NB4 (cell line): ENCODE results near the gene GARIN1A.
"Not testable (repeated sequence)": the region's sequence is repeated elsewhere in the genome, so short reads cannot be mapped to it uniquely, and the experiment has no call there.

Experiments
- DNase-seq: peaks from one replicate; pipeline ENCODE4 v3.0.0; 2010; ENCODE audit warnings: low read depth
- H3K4me3 ChIP-seq: one replicate; pipeline ENCODE4 v1.5.1; 2011; ENCODE audit warnings: mild to moderate bottlenecking, low read depth, low read length, moderate library complexity
- MYC ChIP-seq: IDR thresholded peaks from 2 replicates; pipeline ENCODE4 v1.6.1; 2011; ENCODE audit warnings: low read depth, low read length
- POLR2A ChIP-seq: IDR thresholded peaks from 2 replicates; pipeline ENCODE4 v1.6.1; 2011; ENCODE audit warnings: mild to moderate bottlenecking; ENCODE audit not compliant: insufficient read length; ENCODE audit errors: extremely low read depth
- TF ChIP-seq, protein P1 (sequence below): IDR thresholded peaks from one replicate; pipeline ENCODE4 v1.5.1; 2012; ENCODE audit warnings: low read depth, low read length
- TF ChIP-seq, protein P2 (sequence below): IDR thresholded peaks from 2 replicates; pipeline ENCODE4 v1.6.1; 2011; ENCODE audit warnings: low read depth, low read length

The GARIN1A gene

DNA sequence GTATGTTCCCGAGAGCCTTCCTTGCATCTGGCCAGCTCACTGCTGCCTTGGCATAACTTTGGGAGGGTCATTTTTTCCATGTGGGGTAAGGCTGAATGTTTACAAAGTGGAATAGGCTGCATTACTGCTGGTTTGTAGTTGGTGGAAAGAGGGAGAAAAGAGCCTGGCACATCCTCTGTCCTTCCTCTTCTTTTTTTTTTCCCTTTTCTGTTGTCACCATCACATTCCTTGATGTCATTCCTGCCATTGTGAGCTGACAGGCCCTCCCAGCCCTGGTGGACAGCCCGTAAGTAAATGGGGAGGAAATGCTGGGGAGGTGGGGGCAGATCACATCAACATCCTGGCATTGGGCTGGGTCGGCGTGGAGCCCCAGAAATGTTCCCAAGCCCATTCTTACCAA is at the start of gene GARIN1A:
Gene GARIN1A (plus strand): TSS at position 301 of the 400 bp plus-strand sequence. CDS start 106 bp downstream, outside the sequence.
- no peak within 1 kb of the TSS for H3K4me3 ChIP-seq
- TF ChIP-seq MYC (no peak), POLR2A (no peak)
- TF ChIP-seq, protein P1, sequence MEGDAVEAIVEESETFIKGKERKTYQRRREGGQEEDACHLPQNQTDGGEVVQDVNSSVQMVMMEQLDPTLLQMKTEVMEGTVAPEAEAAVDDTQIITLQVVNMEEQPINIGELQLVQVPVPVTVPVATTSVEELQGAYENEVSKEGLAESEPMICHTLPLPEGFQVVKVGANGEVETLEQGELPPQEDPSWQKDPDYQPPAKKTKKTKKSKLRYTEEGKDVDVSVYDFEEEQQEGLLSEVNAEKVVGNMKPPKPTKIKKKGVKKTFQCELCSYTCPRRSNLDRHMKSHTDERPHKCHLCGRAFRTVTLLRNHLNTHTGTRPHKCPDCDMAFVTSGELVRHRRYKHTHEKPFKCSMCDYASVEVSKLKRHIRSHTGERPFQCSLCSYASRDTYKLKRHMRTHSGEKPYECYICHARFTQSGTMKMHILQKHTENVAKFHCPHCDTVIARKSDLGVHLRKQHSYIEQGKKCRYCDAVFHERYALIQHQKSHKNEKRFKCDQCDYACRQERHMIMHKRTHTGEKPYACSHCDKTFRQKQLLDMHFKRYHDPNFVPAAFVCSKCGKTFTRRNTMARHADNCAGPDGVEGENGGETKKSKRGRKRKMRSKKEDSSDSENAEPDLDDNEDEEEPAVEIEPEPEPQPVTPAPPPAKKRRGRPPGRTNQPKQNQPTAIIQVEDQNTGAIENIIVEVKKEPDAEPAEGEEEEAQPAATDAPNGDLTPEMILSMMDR: no peak
- TF ChIP-seq, protein P2, sequence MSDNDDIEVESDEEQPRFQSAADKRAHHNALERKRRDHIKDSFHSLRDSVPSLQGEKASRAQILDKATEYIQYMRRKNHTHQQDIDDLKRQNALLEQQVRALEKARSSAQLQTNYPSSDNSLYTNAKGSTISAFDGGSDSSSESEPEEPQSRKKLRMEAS: no peak
- DNase-seq: no peak

- DNase-seq, H3K4me3 ChIP-seq: not testable (repeated sequence)
These were observed 45.0 kb upstream of the GARIN1A start for GRCh38 chr7:128627124-128627523.

GRCh38 chr7:128633915-128634314 is 38.2 kb upstream of the GARIN1A start:
- DNase-seq, H3K4me3 ChIP-seq: not testable (repeated sequence)

DNA sequence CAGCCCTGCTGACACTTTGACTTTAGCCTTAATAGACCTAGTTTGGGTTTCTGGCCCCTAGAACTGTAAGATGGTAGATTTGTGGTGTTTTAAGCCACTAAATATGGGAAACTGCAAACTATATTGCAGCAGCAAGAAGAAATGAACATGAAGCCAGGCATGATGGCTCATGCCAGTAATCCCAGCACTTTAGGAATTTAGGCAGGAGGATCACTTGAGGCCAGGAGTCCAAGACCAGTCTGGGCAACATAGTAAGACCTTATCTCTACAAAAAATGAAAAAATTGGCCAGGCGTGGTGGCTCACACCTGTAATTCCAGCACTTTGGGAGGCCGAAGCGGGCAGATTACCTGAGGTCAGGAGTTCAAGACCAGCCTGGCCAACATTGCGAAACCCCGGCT is 26.9 kb upstream of the GARIN1A start:
- not testable (repeated sequence) for H3K4me3 ChIP-seq, DNase-seq

DNA sequence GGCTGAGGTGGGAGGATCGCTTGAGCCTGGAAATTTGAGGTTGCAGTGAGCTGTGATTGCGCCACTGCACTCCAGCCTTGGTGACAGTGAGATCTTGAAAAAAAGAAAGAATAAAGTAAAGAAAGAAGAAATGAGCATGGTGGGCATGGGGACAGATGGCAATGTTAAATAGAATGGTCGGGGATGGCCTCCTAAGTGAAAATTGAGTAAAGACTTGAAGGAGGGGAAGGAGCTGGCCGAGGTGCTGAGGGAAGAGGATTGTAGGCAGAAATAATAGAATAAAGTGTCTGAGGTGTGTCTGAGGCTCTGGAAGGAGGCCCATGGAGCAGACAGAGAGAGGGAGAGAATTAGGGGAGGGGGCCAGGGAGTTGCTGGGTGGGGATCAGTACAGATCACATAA is 26.2 kb upstream of the GARIN1A start:
- peak; percentile 23 for DNase-seq
- H3K4me3 ChIP-seq: not testable (repeated sequence)

DNA sequence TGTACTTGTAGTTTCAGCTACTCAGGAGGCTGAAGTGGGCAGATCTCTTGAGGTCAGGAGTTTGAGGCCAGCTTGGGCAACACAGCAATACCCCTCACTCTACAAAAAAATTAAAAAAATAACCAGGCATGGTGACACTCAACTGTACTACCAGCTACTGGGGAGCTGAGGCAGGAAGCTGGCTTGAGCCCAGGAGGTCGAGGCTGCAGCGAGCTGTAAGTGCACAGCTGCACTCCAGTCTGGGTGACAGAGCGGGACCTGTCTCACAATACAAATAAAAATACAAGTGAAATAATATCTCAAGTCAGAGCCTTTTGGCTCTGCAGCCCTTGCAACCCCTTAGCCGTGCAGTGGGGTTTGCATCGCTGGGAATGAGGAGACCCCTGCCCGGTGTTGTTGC is 25.2 kb upstream of the GARIN1A start:
- H3K4me3 ChIP-seq, DNase-seq: not testable (repeated sequence)

- H3K4me3 ChIP-seq, DNase-seq: not testable (repeated sequence)
These were observed 21.0 kb upstream of the GARIN1A start for GRCh38 chr7:128651096-128651495.

DNA sequence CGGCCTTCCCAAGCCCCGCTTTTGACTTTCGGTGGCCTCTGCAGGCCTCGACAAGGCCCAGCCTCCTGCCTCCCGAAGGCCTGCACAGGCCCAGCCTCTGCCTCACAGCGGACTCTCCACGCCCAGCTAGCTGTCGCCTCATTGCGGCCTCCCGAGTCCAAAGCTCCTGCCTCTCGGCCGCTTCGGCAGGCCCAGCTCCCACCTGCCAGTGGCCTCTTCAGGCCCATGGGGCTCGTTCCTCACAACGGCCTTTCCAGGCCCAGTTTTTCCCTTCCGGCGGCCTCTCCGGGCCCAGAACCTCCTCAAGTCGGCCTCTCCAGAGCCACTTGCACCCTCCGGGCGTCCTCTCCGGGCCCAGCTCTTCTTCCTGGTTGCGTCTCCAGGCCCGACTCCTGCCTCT is 19.5 kb upstream of the GARIN1A start:
- DNase-seq, H3K4me3 ChIP-seq: not testable (repeated sequence)

- DNase-seq, H3K4me3 ChIP-seq: not testable (repeated sequence)
These were observed 18.9 kb upstream of the GARIN1A start for GRCh38 chr7:128653197-128653596.

GRCh38 chr7:128654080-128654479 is 18.0 kb upstream of the GARIN1A start:
- not testable (repeated sequence) for H3K4me3 ChIP-seq, DNase-seq

DNA sequence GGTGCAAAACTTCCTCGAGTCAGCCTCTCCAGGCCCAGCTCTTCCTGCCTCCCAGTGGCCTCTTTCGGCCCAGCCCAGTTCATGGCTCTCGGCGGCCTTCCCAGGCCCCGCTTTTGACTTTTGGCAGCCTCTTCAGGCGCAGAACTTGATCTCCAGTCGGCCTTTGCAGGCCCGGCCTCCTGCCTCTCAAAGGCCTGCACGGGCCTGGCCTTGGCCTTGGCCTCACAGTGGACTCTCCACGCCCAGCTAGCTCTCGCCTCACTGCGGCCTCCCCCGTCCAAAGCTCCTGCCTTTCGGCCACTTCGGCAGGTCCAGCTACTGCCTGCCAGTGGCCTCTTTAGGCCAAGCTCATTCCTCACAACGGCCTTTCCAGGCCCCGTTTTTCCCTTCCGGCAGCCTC is 17.6 kb upstream of the GARIN1A start:
- not testable (repeated sequence) for DNase-seq, H3K4me3 ChIP-seq

DNA sequence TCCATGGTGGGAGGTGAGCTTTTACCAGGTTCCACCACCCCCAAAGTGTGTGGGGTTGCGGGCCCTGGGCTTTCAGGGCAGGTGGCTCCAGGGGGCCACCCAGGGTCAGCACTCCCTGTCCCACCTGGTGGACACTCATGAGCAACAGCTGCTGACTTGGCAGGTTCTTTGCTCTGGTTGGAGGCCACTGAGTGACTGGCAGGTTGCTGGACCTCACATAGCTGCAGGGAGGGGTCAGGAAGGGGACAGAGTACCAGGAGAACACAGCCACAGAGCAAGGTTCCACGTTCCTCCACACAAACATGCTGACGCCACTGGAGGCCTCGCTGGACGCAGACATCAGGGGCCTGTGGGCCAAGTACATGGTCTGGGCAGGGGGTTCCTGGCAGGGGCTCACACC is 13.7 kb upstream of the GARIN1A start:
- H3K4me3 ChIP-seq, DNase-seq: not testable (repeated sequence)

DNA sequence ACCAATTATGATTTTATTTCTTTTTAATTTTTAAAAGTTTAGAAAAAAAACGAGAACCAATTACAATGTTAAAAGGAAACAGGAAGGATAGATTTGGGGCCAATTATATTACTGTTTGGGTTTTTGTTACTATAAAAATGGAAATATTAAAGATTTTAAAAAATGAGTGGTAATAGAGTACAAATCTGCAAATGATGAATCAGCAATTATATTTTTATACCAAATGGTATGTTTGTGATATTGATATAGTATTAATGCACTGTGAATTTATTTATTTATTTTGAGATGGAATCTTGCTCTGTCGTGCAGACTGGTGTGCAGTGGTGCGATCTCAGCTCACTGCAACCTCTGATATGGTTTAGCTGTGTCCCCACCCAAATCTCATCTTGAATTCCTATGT is 11.5 kb upstream of the GARIN1A start:
- TF ChIP-seq POLR2A (no peak), MYC (no peak)
- TF ChIP-seq, protein P1: no peak
- TF ChIP-seq, protein P2: no peak
- DNase-seq: no peak

More for the DNA sequence above, 11.5 kb upstream of the GARIN1A start:
- no peak overlapping the region for H3K4me3 ChIP-seq
